B cell (primary cell): ENCODE measurements around the gene FTSJ3. TPM values are rescaled to one million over a fixed set of nuclear protein-coding genes. Genes with fewer than 3 reads are reported as not detected.

Source experiments
- ATAC-seq: fragments of 200-7000 bp; cut with Tn5 transposase; one replicate; pipeline ENCODE4 v1.10.0; 2021; ENCODE audit warnings: low read depth, mild to moderate bottlenecking, moderate number of reproducible peaks, moderate library complexity
- CTCF ChIA-PET: fragments of 350-600 bp; sonication (Branson Sonifier 250); formaldehyde crosslinking; loops from one replicate; lab custom pipeline; 2021; ENCODE audit warnings: antibody characterized with exemption, inconsistent platforms; lab: Charles Lee
- POLR2A ChIA-PET: fragments of 350-600 bp; sonication (Branson Sonifier 250); formaldehyde crosslinking; loops from one replicate; lab custom pipeline; 2021; ENCODE audit warnings: antibody characterized with exemption; lab: Charles Lee
- DNase-seq: peaks from one replicate; pipeline ENCODE4 v3.0.0; 2013
- H2AFZ ChIP-seq: 2 replicates; pipeline ENCODE4 v1.6.1; 2012; ENCODE audit warnings: mild to moderate bottlenecking, low read depth, low read length; ENCODE audit not compliant: insufficient read depth, poor library complexity, severe bottlenecking
- H3K27ac ChIP-seq, 2 donors: 1 replicate in 1 of 2; 2 replicates in 1 of 2; pipeline ENCODE4 v1.5.1; 2012 to 2013; ENCODE audit warnings: low read length in 2 of 2, mild to moderate bottlenecking in 2 of 2, moderate library complexity in 1 of 2
- H3K27me3 ChIP-seq, 4 experiments: fragments of 200-600 bp in 1 of 4; sonication (generic) in 1 of 4; replicated peaks in 1 of 4; 1 replicate in 2 of 4; 2 replicates in 2 of 4; pipeline versions ENCODE4 v1.6.1 to v1.7.0; 2013 to 2016; ENCODE audit warnings: low read length in 3 of 4, mild to moderate bottlenecking in 2 of 4, mixed read lengths in 1 of 4, moderate library complexity in 1 of 4; ENCODE audit not compliant: insufficient read depth in 4 of 4, control insufficient read depth in 3 of 4; ENCODE audit errors: control extremely low read depth in 1 of 4
- H3K36me3 ChIP-seq, 2 experiments: replicated peaks in 1 of 2; 1 replicate in 1 of 2; 2 replicates in 1 of 2; pipeline versions ENCODE4 v1.6.1 to v1.7.1; 2013; ENCODE audit warnings: low read length in 1 of 2; ENCODE audit not compliant: insufficient read depth in 2 of 2, control insufficient read depth in 1 of 2; ENCODE audit errors: control extremely low read depth in 1 of 2, extremely low read depth in 1 of 2
- H3K4me1 ChIP-seq, 2 donors: fragments of 200-600 bp in 1 of 2; sonication (generic) in 1 of 2; 1 replicate in 1 of 2; 2 replicates in 1 of 2; pipeline versions ENCODE4 v1.5.1 to v1.6.1; 2013 to 2017; ENCODE audit warnings: low read length in 2 of 2; ENCODE audit not compliant: control insufficient read depth in 2 of 2, insufficient read depth in 2 of 2
- H3K4me2 ChIP-seq: replicated peaks from 2 replicates; pipeline ENCODE3; 2012; ENCODE audit warnings: mild to moderate bottlenecking, low read depth, low read length; ENCODE audit not compliant: poor library complexity, severe bottlenecking
- H3K4me3 ChIP-seq, 5 experiments: fragments of 200-600 bp in 1 of 5; sonication (generic) in 1 of 5; 1 replicate in 3 of 5; 2 replicates in 2 of 5; pipeline versions ENCODE4 v1.5.1 to v1.7.0; 2011 to 2016; ENCODE audit warnings: low read length in 4 of 5, mild to moderate bottlenecking in 4 of 5, low read depth in 2 of 5, control low read depth in 1 of 5, moderate library complexity in 1 of 5; ENCODE audit not compliant: insufficient read depth in 1 of 5; ENCODE audit errors: control extremely low read depth in 1 of 5, extremely low read depth in 1 of 5
- H3K79me2 ChIP-seq: fragments of 200-600 bp; sonication (generic); one replicate; pipeline ENCODE4 v1.6.0; 2016; ENCODE audit warnings: low read length; ENCODE audit not compliant: control insufficient read depth, insufficient read depth
- H3K9ac ChIP-seq: fragments of 200-600 bp; sonication (generic); 2 replicates; pipeline ENCODE4 v1.6.1; 2017; ENCODE audit warnings: mild to moderate bottlenecking, low read length, moderate library complexity
- H3K9me3 ChIP-seq, 3 donors: one replicate each; pipeline versions ENCODE4 v1.6.1 to v1.7.1; 2013; ENCODE audit warnings: low read length in 2 of 3; ENCODE audit not compliant: control insufficient read depth in 2 of 3, insufficient read depth in 1 of 3; ENCODE audit errors: control extremely low read depth in 1 of 3
- H4K20me1 ChIP-seq: 2 replicates; pipeline ENCODE4 v1.6.0; 2012; ENCODE audit warnings: mild to moderate bottlenecking, low read length; ENCODE audit not compliant: insufficient read depth, control insufficient read depth, poor library complexity, severe bottlenecking
- H3K27ac Mint-ChIP-seq: one replicate; pipeline ENCODE4 v1.8.0; 2021; ENCODE audit warnings: mixed read lengths
- H3K27me3 Mint-ChIP-seq: one replicate; pipeline ENCODE4 v1.8.0; 2021; ENCODE audit warnings: mixed read lengths
- H3K4me1 Mint-ChIP-seq: one replicate; pipeline ENCODE4 v1.8.0; 2021; ENCODE audit warnings: mixed read lengths
- H3K4me3 Mint-ChIP-seq: one replicate; pipeline ENCODE4 v1.8.0; 2021; ENCODE audit warnings: mixed read lengths
- H3K9me3 Mint-ChIP-seq: one replicate; pipeline ENCODE4 v1.8.0; 2022; ENCODE audit warnings: mixed read lengths; ENCODE audit not compliant: insufficient read depth
- EZH2 ChIP-seq: IDR thresholded peaks from 2 replicates; pipeline ENCODE4 v1.6.1; 2012; ENCODE audit warnings: borderline replicate concordance, low read depth, mild to moderate bottlenecking, moderate library complexity, low read length; ENCODE audit not compliant: insufficient read depth, poor library complexity, severe bottlenecking
- WGBS: methylation state at CpG from one replicate; pipeline ENCODE4 v1.1.5; 2013; ENCODE audit warnings: missing lambda C conversion rate; ENCODE audit not compliant: insufficient coverage; 5-methylcytosine and 5-hydroxymethylcytosine counted together
- intact Hi-C: fragments of 100-400 bp; cut with micrococcal nuclease; formaldehyde crosslinking; loops from one replicate; pipeline ENCODE4 v1.10.0; 2022
- polyA plus RNA-seq: library from polyadenylated mRNA; depleted of rRNA; stranded (reverse); fragments of >200 nt; gene quantifications from 2 replicates; pipeline ENCODE4 v1.2.3, GENCODE V29; 2012
- total RNA-seq, 2 donors: library from RNA; stranded (reverse); fragments of 120-200 nt in 1 of 2; gene quantifications; 1 replicate in 1 of 2; 2 replicates in 1 of 2; pipeline versions ENCODE4 v1.2.3 to v1.2.4, GENCODE V29; 2013 to 2022
- TF ChIP-seq, protein P1 (sequence below): fragments of 200-600 bp; IDR thresholded peaks from one replicate; pipeline ENCODE4 v1.8.0; 2022; ENCODE audit warnings: antibody characterized with exemption, mild to moderate bottlenecking

Gene FTSJ3
- total and polyA plus RNA-seq, 2 donors (not counting 1 experiment from before 2014, with no cell fraction given): 26.5 to 75.9 TPM

GRCh38 chr17:63775420-63775819, 52.0 kb downstream of the FTSJ3 start:
- Histone ChIP-seq H3K79me2 (peaks cover 87% of the 10 kb centered on the region), H3K27me3 (no peaks in the 10 kb centered on the region), H3K4me1 (peaks cover 28 to 34% of the 10 kb centered on the region in 2 donors), H2AFZ (peak overlapping the region; percentile 93), H3K4me3 (peak overlapping the region in 4 of 5 experiments; percentile 78 to 99 (median 90)), H3K9ac (peak overlapping the region; percentile 92), H3K9me3 (no peaks in the 10 kb centered on the region), H3K36me3 (peaks cover 11 to 31% of the 10 kb centered on the region in 2 experiments), H3K4me2 (peak overlapping the region; percentile 88), H4K20me1 (peaks cover 51% of the 10 kb centered on the region), H3K27ac (peak overlapping the region in 1 of 2 donors; percentile 94)
- no peak for DNase-seq
- WGBS: 33% methylated on average over 4 of the region's 8 CpGs
- ChIA-PET POLR2A (interaction anchor here (0.6 to 4.1 kb wide), 5 partner anchors 17 to 77 kb away, joined by 3 to 113 read pairs (median 4); partner anchors contain the start of genes LIMD2, SMARCD2 and STRADA), CTCF (interaction anchor here (0.9 to 3.2 kb wide), 6 partner anchors 12 to 74 kb away, joined by 3 to 15 read pairs (median 4); partner anchors contain the start of gene STRADA)
- no peak for ATAC-seq
- H3K4me1 Mint-ChIP-seq: peaks cover 58% of the 10 kb centered on the region
- H3K9me3 Mint-ChIP-seq: no peaks in the 10 kb centered on the region
- intact Hi-C loops: no loop called here
- TF ChIP-seq, protein P1, sequence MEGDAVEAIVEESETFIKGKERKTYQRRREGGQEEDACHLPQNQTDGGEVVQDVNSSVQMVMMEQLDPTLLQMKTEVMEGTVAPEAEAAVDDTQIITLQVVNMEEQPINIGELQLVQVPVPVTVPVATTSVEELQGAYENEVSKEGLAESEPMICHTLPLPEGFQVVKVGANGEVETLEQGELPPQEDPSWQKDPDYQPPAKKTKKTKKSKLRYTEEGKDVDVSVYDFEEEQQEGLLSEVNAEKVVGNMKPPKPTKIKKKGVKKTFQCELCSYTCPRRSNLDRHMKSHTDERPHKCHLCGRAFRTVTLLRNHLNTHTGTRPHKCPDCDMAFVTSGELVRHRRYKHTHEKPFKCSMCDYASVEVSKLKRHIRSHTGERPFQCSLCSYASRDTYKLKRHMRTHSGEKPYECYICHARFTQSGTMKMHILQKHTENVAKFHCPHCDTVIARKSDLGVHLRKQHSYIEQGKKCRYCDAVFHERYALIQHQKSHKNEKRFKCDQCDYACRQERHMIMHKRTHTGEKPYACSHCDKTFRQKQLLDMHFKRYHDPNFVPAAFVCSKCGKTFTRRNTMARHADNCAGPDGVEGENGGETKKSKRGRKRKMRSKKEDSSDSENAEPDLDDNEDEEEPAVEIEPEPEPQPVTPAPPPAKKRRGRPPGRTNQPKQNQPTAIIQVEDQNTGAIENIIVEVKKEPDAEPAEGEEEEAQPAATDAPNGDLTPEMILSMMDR: no peak
- TF ChIP-seq EZH2: no peak
- H3K4me3 Mint-ChIP-seq: peak overlapping the region; percentile 98
- peak overlapping the region; percentile 8 for H3K27ac Mint-ChIP-seq
- no peaks in the 10 kb centered on the region for H3K27me3 Mint-ChIP-seq

GRCh38 chr17:63774969-63775265, 52.5 kb downstream of the FTSJ3 start:
- Histone ChIP-seq H3K79me2 (peaks cover 87% of the 10 kb centered on the region), H3K4me2 (peak overlapping the region; percentile 88), H3K27me3 (no peaks in the 10 kb centered on the region), H2AFZ (peak overlapping the region; percentile 93), H3K9ac (peak overlapping the region; percentile 92), H4K20me1 (peaks cover 46% of the 10 kb centered on the region), H3K27ac (peak overlapping the region in 1 of 2 donors; percentile 94), H3K36me3 (peaks cover 8 to 28% of the 10 kb centered on the region in 2 experiments), H3K4me1 (peaks cover 28 to 34% of the 10 kb centered on the region in 2 donors), H3K9me3 (no peaks in the 10 kb centered on the region), H3K4me3 (peak overlapping the region; percentile 78 to 99 (median 90))
- peak; percentile 26 for DNase-seq
- Mint-ChIP-seq H3K27me3 (no peaks in the 10 kb centered on the region), H3K4me1 (peaks cover 58% of the 10 kb centered on the region), H3K4me3 (peak overlapping the region; percentile 98), H3K9me3 (no peaks in the 10 kb centered on the region), H3K27ac (peak overlapping the region; percentile 99)
- ChIA-PET POLR2A (interaction anchor here (1.4 to 4.1 kb wide), 6 partner anchors 33 to 153 kb away, joined by 3 to 113 read pairs (median 12); partner anchors contain the start of genes FTSJ3, LIMD2, MAP3K3 and PSMC5), CTCF (interaction anchor here (0.9 to 3.2 kb wide), 7 partner anchors 9 to 74 kb away, joined by 3 to 15 read pairs (median 5); partner anchors contain the start of gene STRADA)
- intact Hi-C loops: loop anchor here (5.0 kb wide), 2 partner anchors 247 to 372 kb away; partner anchors contain the start of gene ICAM2
- 17% methylated on average over 1 of the region's 4 CpGs for WGBS
- no peak for ATAC-seq
- TF ChIP-seq, protein P1: no peak
- no peak for TF ChIP-seq EZH2
